ENCODE results near the gene FAM13A. TPM values are rescaled to one million over a fixed set of nuclear protein-coding genes. Genes with fewer than 3 reads are reported as not detected.
"Not testable (repeated sequence)": the region's sequence is repeated elsewhere in the genome, so short reads cannot be mapped to it uniquely, and the experiment has no call there.

Gene FAM13A
- total RNA-seq, 4 donors from 2014 or later: 5.2 to 19.1 (median 8.2) TPM

DNA sequence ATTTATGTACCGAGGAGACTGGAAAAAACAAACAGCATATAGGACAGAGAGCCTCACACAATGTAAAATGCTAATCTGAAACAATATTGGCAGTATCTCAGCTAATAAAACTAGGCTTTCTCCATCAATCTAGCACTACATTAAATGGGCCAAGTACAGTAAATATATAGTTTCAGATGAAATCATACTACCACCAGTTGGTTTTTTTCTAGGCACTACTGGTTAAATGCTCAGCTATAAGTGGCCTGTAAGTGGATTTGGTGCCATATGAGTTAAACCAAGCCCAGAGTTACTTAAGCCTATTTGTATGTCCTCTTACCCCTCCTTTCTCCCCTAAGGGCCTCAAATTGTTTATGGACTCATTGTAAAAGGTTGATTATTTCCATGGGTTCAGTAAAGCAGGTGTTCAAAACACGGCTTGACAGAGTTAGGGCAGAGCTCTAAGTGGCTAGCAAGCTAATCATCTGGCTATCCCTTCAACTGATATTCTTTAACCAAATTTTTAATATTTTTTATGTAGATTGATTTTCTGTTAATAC, 57.5 kb downstream of the FAM13A start:
- H3K4me3 ChIP-seq: no peak overlapping the region
- intact Hi-C loops (cut with DNase I): no loop called here
- H3K27ac ChIP-seq: no peak overlapping the region
- TF ChIP-seq POLR2A (IDR thresholded peaks at IDR 0.05): no peak
- TF ChIP-seq, protein P1, sequence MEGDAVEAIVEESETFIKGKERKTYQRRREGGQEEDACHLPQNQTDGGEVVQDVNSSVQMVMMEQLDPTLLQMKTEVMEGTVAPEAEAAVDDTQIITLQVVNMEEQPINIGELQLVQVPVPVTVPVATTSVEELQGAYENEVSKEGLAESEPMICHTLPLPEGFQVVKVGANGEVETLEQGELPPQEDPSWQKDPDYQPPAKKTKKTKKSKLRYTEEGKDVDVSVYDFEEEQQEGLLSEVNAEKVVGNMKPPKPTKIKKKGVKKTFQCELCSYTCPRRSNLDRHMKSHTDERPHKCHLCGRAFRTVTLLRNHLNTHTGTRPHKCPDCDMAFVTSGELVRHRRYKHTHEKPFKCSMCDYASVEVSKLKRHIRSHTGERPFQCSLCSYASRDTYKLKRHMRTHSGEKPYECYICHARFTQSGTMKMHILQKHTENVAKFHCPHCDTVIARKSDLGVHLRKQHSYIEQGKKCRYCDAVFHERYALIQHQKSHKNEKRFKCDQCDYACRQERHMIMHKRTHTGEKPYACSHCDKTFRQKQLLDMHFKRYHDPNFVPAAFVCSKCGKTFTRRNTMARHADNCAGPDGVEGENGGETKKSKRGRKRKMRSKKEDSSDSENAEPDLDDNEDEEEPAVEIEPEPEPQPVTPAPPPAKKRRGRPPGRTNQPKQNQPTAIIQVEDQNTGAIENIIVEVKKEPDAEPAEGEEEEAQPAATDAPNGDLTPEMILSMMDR (IDR thresholded peaks at IDR 0.05): no peak
- no peaks in the 10 kb centered on the region for H3K4me1 ChIP-seq
- H3K36me3 ChIP-seq: no peaks in the 10 kb centered on the region
- no peaks in the 10 kb centered on the region for H3K27me3 ChIP-seq
- 85 to 93% methylated on average over 2 of the region's 2 CpGs for WGBS, 2 donors
- no peak for DNase-seq
- no peaks in the 10 kb centered on the region for H3K9me3 ChIP-seq

DNA sequence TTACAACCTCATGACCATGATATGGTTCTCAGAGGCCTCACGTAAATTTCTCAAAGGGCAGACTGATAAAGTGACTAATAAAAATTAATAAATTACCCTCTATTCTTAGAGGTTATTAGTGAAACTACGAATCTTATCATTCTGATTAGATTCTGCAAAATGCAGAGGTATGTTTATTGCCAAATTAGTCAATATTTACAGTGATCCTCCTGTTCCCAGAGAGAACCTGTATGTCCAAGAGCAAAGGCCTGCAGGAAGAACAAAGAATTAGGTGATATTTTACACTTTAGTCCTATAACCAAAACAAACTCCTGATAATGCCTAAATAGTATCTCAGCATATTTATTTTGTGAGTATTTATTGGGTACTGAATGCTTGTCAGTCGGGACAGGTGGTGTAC, 58.1 kb downstream of the FAM13A start:
- no peaks in the 10 kb centered on the region for H3K36me3 ChIP-seq
- H3K27ac ChIP-seq: no peak overlapping the region
- H3K27me3 ChIP-seq: no peaks in the 10 kb centered on the region
- no peaks in the 10 kb centered on the region for H3K9me3 ChIP-seq
- no peak for DNase-seq
- intact Hi-C loops (cut with DNase I): no loop called here
- H3K4me3 ChIP-seq: no peak overlapping the region
- no peaks in the 10 kb centered on the region for H3K4me1 ChIP-seq
- 88 to 93% methylated on average over 3 of the region's 3 CpGs for WGBS, 2 donors
- TF ChIP-seq, protein P1 (IDR thresholded peaks at IDR 0.05): no peak
- TF ChIP-seq POLR2A (IDR thresholded peaks at IDR 0.05): no peak

- Histone ChIP-seq H3K27me3 (no peaks in the 10 kb centered on the region), H3K9me3 (no peaks in the 10 kb centered on the region), H3K27ac (no peak overlapping the region), H3K4me1 (no peaks in the 10 kb centered on the region), H3K36me3 (no peaks in the 10 kb centered on the region), H3K4me3 (no peak overlapping the region)
- TF ChIP-seq POLR2A (IDR thresholded peaks at IDR 0.05): no peak
- TF ChIP-seq, protein P1 (IDR thresholded peaks at IDR 0.05): no peak
- DNase-seq: no peak
- intact Hi-C loops (cut with DNase I): no loop called here
These were observed 59.0 kb downstream of the FAM13A start for GRCh38 chr4:88998001-88998400.

DNA sequence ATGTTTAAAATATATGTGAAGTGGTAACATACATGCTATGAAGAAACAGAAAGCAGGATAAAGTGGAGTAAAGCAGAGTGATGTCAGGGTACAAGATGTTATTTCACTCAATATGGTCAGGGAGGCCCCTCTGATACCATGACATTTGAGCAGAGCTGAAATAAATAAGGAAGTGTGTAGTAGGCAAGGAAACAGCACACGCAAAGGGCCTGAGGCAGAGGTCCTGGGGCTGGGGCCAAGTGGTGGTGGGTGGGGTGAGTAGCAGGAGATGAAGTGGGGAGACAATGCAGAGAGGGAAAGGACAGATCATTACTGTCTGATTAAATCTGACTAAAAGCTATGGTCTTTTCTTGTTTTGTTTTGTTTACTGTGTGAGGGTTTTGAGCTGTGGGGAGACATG, 61.1 kb downstream of the FAM13A start:
- intact Hi-C loops (cut with DNase I): no loop called here
- Histone ChIP-seq H3K27me3 (no peaks in the 10 kb centered on the region), H3K27ac (no peak overlapping the region), H3K9me3 (no peaks in the 10 kb centered on the region), H3K4me3 (no peak overlapping the region), H3K4me1 (no peaks in the 10 kb centered on the region), H3K36me3 (no peaks in the 10 kb centered on the region)
- no peak for TF ChIP-seq POLR2A (IDR thresholded peaks at IDR 0.05)
- TF ChIP-seq, protein P1 (IDR thresholded peaks at IDR 0.05): no peak
- no peak for DNase-seq
- 86 to 87% methylated on average over 1 of the region's 1 CpG for WGBS, 2 donors

GRCh38 chr4:88995257-88995656, 61.7 kb downstream of the FAM13A start:
- H3K4me1 ChIP-seq; H3K27me3 ChIP-seq; H3K4me3 ChIP-seq; H3K27ac ChIP-seq; H3K36me3 ChIP-seq; intact Hi-C loops (cut with DNase I); DNase-seq; H3K9me3 ChIP-seq: not testable (repeated sequence)
- WGBS, 2 donors: 100% methylated on average over 1 of the region's 1 CpG; no CpG with 5 or more reads in 1 of the 2 donors

GRCh38 chr4:88993246-88993645, 63.7 kb downstream of the FAM13A start:
- TF ChIP-seq, protein P1 (IDR thresholded peaks at IDR 0.05): no peak
- TF ChIP-seq POLR2A (IDR thresholded peaks at IDR 0.05): no peak
- Histone ChIP-seq H3K4me3 (no peak overlapping the region), H3K36me3 (peaks cover 0 to 3% (median 0%) of the 10 kb centered on the region in 3 donors), H3K27me3 (no peaks in the 10 kb centered on the region), H3K27ac (no peak overlapping the region), H3K9me3 (no peaks in the 10 kb centered on the region), H3K4me1 (no peaks in the 10 kb centered on the region)
- 89 to 90% methylated on average over 2 of the region's 2 CpGs for WGBS, 2 donors
- intact Hi-C loops (cut with DNase I): no loop called here
- DNase-seq: no peak

Measured in esophagus squamous epithelium (tissue), 5 donors.